Activated B cell treated with CpG ODN at 0.5 μM for 24 hours (primary cell): ENCODE data around the gene STRIT1. TPM values are rescaled to one million over a fixed set of nuclear protein-coding genes. Genes with fewer than 3 reads are reported as not detected.
A peak's percentile ranks its signal among the peaks of the same experiment; 100 is the strongest.

Experiments used
- ATAC-seq: fragments of 200-7000 bp; cut with Tn5 transposase; one replicate; pipeline ENCODE4 v1.10.0; 2021; ENCODE audit warnings: low read depth, mild to moderate bottlenecking, moderate library complexity
- CTCF ChIA-PET: fragments of 350-600 bp; sonication (Branson Sonifier 250); formaldehyde crosslinking; loops from one replicate; lab custom pipeline; 2021; ENCODE audit warnings: antibody characterized with exemption; lab: Charles Lee
- POLR2A ChIA-PET: fragments of 350-600 bp; sonication (Branson Sonifier 250); formaldehyde crosslinking; loops from one replicate; lab custom pipeline; 2021; ENCODE audit warnings: antibody characterized with exemption; lab: Charles Lee
- DNase-seq: peaks from one replicate; pipeline ENCODE4 v3.0.0; 2022
- H3K27ac Mint-ChIP-seq: one replicate; pipeline ENCODE4 v1.8.0; 2020; ENCODE audit warnings: mixed read lengths
- H3K27me3 Mint-ChIP-seq: one replicate; pipeline ENCODE4 v1.8.0; 2021; ENCODE audit warnings: mixed read lengths
- H3K36me3 Mint-ChIP-seq: one replicate; pipeline ENCODE4 v1.8.0; 2021; ENCODE audit warnings: low read depth, mixed read lengths
- H3K4me1 Mint-ChIP-seq: one replicate; pipeline ENCODE4 v1.8.0; 2021; ENCODE audit warnings: mixed read lengths
- H3K4me3 Mint-ChIP-seq: one replicate; pipeline ENCODE4 v1.8.0; 2020; ENCODE audit warnings: mild to moderate bottlenecking, mixed read lengths
- H3K9me3 Mint-ChIP-seq: one replicate; pipeline ENCODE4 v1.8.0; 2020; ENCODE audit warnings: mixed read lengths
- intact Hi-C: fragments of 100-400 bp; cut with micrococcal nuclease; formaldehyde crosslinking; loops from one replicate; pipeline ENCODE4 v1.15.1; 2024
- total RNA-seq: library from RNA; stranded (reverse); gene quantifications from 2 replicates; pipeline ENCODE4 v1.2.3, GENCODE V29; 2022
- TF ChIP-seq, protein P1 (sequence below): fragments of 200-600 bp; IDR thresholded peaks from one replicate; pipeline ENCODE4 v1.8.0; 2022; ENCODE audit warnings: antibody characterized with exemption, mild to moderate bottlenecking

The STRIT1 gene
- total RNA-seq, 1 donor from 2014 or later: not detected

DNA sequence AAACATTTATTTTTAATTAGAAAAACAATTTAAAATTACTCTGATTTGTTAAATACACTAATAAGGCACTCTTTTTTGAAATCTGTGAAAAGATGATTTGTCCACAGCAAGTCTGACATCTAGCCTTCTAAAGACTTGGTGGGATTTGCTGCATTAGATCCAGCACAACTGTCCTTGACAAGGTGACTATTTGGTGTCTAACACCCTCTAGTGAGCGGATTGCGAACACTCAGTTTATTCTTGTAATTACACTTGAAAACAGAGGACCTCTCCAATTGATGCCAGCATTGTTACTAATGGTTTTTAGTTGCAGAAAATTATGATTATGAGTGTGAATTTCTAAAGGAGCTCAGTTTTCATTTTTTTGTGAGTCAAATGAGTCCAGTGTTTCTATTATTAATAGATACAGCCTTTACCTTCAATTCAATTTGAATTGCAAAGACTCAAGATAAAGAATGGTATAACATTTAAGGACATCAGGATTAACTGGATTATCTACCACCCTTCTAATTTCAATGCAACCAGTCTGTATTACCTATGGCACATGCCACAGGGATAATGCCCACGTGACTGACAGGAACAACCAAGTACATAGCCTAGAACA, 29.7 kb upstream of the STRIT1 start:
- no peak overlapping the region for H3K27ac Mint-ChIP-seq
- intact Hi-C loops: loop anchor here (1.0 to 10.0 kb wide), 4 partner anchors 248 to 988 kb away; no protein-coding TSS in a partner anchor
- DNase-seq (no peak), ATAC-seq (no peak)
- ChIA-PET POLR2A (no interaction called here), CTCF (interaction anchor here (0.7 to 2.1 kb wide), 7 partner anchors 8 to 987 kb away, joined by 3 to 9 read pairs (median 3); no protein-coding TSS in a partner anchor)
- TF ChIP-seq, protein P1, sequence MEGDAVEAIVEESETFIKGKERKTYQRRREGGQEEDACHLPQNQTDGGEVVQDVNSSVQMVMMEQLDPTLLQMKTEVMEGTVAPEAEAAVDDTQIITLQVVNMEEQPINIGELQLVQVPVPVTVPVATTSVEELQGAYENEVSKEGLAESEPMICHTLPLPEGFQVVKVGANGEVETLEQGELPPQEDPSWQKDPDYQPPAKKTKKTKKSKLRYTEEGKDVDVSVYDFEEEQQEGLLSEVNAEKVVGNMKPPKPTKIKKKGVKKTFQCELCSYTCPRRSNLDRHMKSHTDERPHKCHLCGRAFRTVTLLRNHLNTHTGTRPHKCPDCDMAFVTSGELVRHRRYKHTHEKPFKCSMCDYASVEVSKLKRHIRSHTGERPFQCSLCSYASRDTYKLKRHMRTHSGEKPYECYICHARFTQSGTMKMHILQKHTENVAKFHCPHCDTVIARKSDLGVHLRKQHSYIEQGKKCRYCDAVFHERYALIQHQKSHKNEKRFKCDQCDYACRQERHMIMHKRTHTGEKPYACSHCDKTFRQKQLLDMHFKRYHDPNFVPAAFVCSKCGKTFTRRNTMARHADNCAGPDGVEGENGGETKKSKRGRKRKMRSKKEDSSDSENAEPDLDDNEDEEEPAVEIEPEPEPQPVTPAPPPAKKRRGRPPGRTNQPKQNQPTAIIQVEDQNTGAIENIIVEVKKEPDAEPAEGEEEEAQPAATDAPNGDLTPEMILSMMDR: peak; percentile 52
- no peaks in the 10 kb centered on the region for H3K27me3 Mint-ChIP-seq
- no peak overlapping the region for H3K4me3 Mint-ChIP-seq
- no peaks in the 10 kb centered on the region for H3K9me3 Mint-ChIP-seq
- no peaks in the 10 kb centered on the region for H3K36me3 Mint-ChIP-seq
- no peaks in the 10 kb centered on the region for H3K4me1 Mint-ChIP-seq

DNA sequence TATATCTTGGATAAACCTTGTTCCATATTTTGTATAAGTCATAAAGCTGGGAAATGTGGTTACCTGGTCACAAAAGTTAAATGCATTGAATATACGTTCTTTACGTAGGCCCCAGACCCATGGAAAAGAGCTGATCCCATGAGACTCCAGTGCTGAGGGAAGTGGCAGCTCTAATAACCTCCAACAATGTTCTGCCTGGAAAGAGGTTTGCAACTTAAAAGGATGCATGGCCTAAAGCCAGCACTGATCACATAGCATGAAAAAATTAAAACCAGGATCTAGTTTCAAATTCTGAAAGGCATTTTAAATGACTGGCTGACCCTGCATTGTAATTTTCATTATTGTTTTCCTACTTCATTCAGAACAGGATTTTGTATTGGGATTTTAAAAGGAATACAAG, 27.9 kb upstream of the STRIT1 start:
- Mint-ChIP-seq H3K36me3 (no peaks in the 10 kb centered on the region), H3K9me3 (no peaks in the 10 kb centered on the region), H3K4me3 (no peak overlapping the region), H3K4me1 (no peaks in the 10 kb centered on the region), H3K27ac (no peak overlapping the region), H3K27me3 (no peaks in the 10 kb centered on the region)
- intact Hi-C loops: loop anchor here (10.0 kb wide), 1 partner anchor 247 kb away; no protein-coding TSS in a partner anchor
- POLR2A ChIA-PET: no interaction called here
- ATAC-seq (no peak), DNase-seq (no peak)
- CTCF ChIA-PET: interaction anchor here (1.1 kb wide), 1 partner anchor 986 kb away, joined by 3 read pairs; no protein-coding TSS in a partner anchor
- TF ChIP-seq, protein P1: no peak

DNA sequence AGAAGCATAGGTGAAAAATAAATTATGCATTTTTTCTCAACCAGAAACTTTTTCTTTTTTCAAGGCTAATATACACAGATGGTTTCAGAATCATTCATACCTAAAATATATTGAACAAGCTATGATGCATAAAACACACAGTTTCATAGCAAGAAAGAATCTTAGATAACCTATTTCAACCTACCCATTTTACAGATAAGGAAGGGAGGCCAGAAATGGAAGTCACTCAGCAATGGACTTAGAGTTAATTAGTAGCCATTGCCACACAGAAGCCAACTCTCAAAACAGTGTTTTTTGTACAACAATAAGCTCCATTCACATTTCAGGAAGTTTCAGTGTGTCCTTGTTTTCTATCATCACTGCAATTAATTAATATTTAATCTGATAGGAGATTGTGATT, 27.5 kb upstream of the STRIT1 start:
- ATAC-seq (no peak), DNase-seq (no peak)
- intact Hi-C loops: loop anchor here (10.0 kb wide), 1 partner anchor 246 kb away; no protein-coding TSS in a partner anchor
- Mint-ChIP-seq H3K27ac (no peak overlapping the region), H3K4me3 (no peak overlapping the region), H3K9me3 (no peaks in the 10 kb centered on the region), H3K36me3 (no peaks in the 10 kb centered on the region), H3K27me3 (no peaks in the 10 kb centered on the region), H3K4me1 (no peaks in the 10 kb centered on the region)
- ChIA-PET CTCF (interaction anchor here (1.1 kb wide), 1 partner anchor 985 kb away, joined by 3 read pairs; no protein-coding TSS in a partner anchor), POLR2A (no interaction called here)
- TF ChIP-seq, protein P1: no peak

DNA sequence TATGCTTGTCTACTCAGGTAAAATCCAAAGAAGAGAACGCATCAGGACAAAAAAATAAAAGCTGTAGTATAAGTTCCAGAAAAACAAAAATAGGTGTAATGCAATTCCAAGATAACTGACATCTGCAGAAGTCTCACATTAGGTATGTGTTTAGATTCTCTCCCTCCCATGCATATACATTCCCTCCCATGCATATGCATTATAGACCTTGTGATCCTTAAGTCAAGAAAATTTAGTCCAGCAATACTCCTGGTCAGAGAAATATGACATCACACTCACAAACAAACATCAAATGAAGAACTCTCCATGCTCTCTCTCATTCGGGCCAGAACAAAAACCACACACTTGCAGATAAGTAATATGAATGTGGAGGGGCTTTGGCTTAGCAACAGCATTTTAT, 25.3 kb upstream of the STRIT1 start:
- Mint-ChIP-seq H3K4me3 (no peak overlapping the region), H3K36me3 (no peaks in the 10 kb centered on the region), H3K27ac (no peak overlapping the region), H3K9me3 (no peaks in the 10 kb centered on the region), H3K4me1 (no peaks in the 10 kb centered on the region), H3K27me3 (no peaks in the 10 kb centered on the region)
- TF ChIP-seq, protein P1: no peak
- intact Hi-C loops: no loop called here
- ChIA-PET CTCF (no interaction called here), POLR2A (no interaction called here)
- DNase-seq (no peak), ATAC-seq (no peak)

DNA sequence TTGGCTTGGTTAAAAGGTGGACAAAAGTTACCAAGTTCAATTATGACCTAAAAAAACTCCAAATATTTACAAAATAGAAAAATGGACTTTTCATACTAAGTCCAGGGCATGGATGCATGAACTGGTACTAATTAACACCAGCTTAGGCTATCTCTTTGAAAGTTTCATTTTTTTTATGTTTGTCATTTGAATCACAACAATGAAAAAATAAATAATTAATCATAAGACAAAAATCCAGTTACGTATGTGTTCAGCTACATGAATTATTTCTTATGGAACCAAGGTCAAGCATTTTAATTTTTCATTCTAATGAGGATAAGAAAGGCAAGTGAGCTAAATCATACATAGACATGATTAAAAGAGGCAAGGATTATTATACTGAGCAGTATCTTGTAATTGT, 23.7 kb upstream of the STRIT1 start:
- ATAC-seq (no peak), DNase-seq (no peak)
- POLR2A ChIA-PET: no interaction called here
- intact Hi-C loops: no loop called here
- no peaks in the 10 kb centered on the region for H3K27me3 Mint-ChIP-seq
- CTCF ChIA-PET: interaction anchor here (1.2 kb wide), 1 partner anchor 362 kb away, joined by 3 read pairs; no protein-coding TSS in a partner anchor
- H3K4me1 Mint-ChIP-seq: no peaks in the 10 kb centered on the region
- no peaks in the 10 kb centered on the region for H3K36me3 Mint-ChIP-seq
- TF ChIP-seq, protein P1: no peak
- no peak overlapping the region for H3K4me3 Mint-ChIP-seq
- H3K27ac Mint-ChIP-seq: no peak overlapping the region
- no peaks in the 10 kb centered on the region for H3K9me3 Mint-ChIP-seq
